NCI-H748 (cell line): Measurements from ENCODE around the gene TANGO2.

Experiments
- DNase-seq: peaks from one replicate; lab custom pipeline; 2025; ENCODE audit not compliant: unreplicated experiment; lab: John Stamatoyannopoulos, UW

The TANGO2 gene

DNA sequence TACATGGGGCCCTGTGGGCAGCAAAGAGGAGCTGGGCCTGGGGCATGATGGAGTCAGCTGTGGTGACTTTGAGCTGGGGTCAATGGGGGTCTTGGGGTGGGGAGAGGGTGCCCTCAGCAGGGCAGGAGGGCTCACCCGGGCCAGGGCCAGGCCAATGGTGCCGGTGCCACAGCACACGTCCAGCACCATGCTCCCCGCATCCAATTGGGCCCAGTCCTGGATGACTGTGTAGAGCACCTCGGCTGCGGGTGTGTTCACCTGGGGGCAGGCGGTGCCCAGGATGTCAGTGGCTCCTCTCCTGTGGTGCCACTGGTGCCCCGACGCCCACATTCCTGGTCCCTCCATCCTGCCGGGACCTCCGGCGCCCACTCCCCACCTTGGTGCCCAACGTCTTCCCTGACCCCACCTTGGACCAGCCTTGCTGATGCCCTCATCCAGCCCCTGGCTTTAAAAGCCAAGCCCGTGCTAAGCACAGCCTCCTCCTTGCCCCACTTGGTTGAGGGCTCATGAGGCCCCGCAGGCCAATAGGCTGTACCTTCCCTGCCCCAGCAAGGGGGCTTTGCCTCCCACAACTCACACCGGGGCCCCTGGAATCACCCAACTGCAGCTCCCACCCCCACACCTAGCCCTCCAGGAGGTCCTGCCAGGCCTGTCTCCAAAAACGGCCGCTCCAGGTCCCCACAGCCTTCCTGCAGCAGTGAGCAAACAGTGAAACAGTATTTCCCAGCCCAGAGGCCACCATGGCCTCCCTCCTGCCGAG, 92.8 kb downstream of the TANGO2 start:
- no peak for DNase-seq

GRCh38 chr22:20114506-20115475, 93.9 kb downstream of the TANGO2 start:
- no peak for DNase-seq

- DNase-seq = no peak
These were observed 94.9 kb downstream of the TANGO2 start, which contains the start of gene RANBP1 for GRCh38 chr22:20115691-20116375. Gene RANBP1 (plus strand): TSS chr22:20116104. CDS start chr22:20116185, 81 bp downstream.

DNA sequence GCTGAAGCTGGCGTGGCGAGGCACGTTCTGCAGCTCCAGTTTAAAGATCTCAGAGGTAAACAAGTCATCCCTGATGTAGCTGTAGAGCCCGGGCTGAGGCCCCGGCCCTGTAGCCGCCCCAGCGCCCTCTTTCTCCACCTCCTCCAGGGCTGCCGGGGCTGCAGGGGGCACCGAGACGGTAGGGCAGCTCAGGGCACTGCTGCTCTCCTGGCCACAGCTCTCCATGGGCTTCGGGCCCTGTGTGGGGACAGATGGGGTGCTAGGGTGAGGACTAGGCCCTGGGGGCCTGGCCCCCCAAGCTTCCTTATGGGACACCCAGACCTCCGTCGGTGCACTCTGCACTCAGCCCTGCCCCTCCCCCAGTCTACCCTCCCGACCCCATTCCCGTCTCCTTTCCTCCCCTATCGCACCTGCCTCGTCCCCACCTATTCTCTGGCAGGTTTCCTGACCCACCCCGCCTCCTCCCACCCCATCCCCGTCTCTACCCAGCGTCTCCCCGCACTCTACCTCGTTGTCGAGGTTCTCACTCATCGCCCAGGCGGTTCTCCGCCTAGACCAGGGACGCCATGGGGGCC, 95.6 kb downstream of the TANGO2 start:
- DNase-seq = peak; percentile 35
